Smooth muscle cell (in vitro differentiated cells): ENCODE measurements around the gene DLGAP4. TPM values are rescaled to one million over a fixed set of nuclear protein-coding genes. Genes with fewer than 3 reads are reported as not detected.

ENCODE experiments used
- DNase-seq: peaks from one replicate; lab custom pipeline; 2025; ENCODE audit not compliant: unreplicated experiment; lab: John Stamatoyannopoulos, UW
- H2AFZ ChIP-seq: fragments of 200-600 bp; sonication (generic); 2 replicates; pipeline ENCODE4 v1.6.0; 2016; ENCODE audit warnings: antibody characterized with exemption, low read depth, mild to moderate bottlenecking
- H3F3A ChIP-seq: fragments of 200-600 bp; sonication (generic); 2 replicates; pipeline ENCODE4 v1.6.0; 2017; ENCODE audit warnings: antibody characterized with exemption, low read depth
- H3K27ac ChIP-seq: fragments of 200-600 bp; sonication (generic); 2 replicates; pipeline ENCODE4 v1.5.1; 2016; ENCODE audit warnings: low read depth, mild to moderate bottlenecking
- H3K27me3 ChIP-seq: fragments of 200-600 bp; sonication (generic); 2 replicates; pipeline ENCODE4 v1.6.1; 2016; ENCODE audit warnings: low read depth, mild to moderate bottlenecking
- H3K36me3 ChIP-seq: fragments of 200-600 bp; sonication (generic); 2 replicates; pipeline ENCODE4 v1.5.1; 2016; ENCODE audit warnings: low read depth
- H3K4me1 ChIP-seq: fragments of 200-600 bp; sonication (generic); 2 replicates; pipeline ENCODE4 v1.5.1; 2016; ENCODE audit warnings: low read depth
- H3K4me2 ChIP-seq: fragments of 200-600 bp; sonication (generic); 2 replicates; pipeline ENCODE4 v1.6.0; 2016; ENCODE audit warnings: mild to moderate bottlenecking
- H3K4me3 ChIP-seq: fragments of 200-600 bp; sonication (generic); 2 replicates; pipeline ENCODE4 v1.5.1; 2016; ENCODE audit warnings: mild to moderate bottlenecking
- H3K79me2 ChIP-seq: fragments of 200-600 bp; sonication (generic); 2 replicates; pipeline ENCODE4 v1.6.0; 2016; ENCODE audit warnings: low read depth, mild to moderate bottlenecking
- H3K9ac ChIP-seq: fragments of 200-600 bp; sonication (generic); 2 replicates; pipeline ENCODE4 v1.6.0; 2016; ENCODE audit warnings: low read depth
- H3K9me3 ChIP-seq: fragments of 200-600 bp; sonication (generic); replicated peaks from 2 replicates; pipeline ENCODE4 v1.5.1; 2016; ENCODE audit warnings: low read depth
- H4K20me1 ChIP-seq: fragments of 200-600 bp; sonication (generic); 2 replicates; pipeline ENCODE4 v1.6.0; 2016; ENCODE audit warnings: low read depth
- WGBS: methylation state at CpG from one replicate; pipeline ENCODE4 v1.1.7; 2016; ENCODE audit warnings: low lambda C conversion rate; 5-methylcytosine and 5-hydroxymethylcytosine counted together
- polyA plus RNA-seq: library from polyadenylated mRNA; unstranded; fragments of >200 nt; fragmentation: Nextera tagmentation; extraction: Ambion mirVana; gene quantifications from 2 replicates; pipeline ENCODE4 v1.2.1, GENCODE V29; 2016
- total RNA-seq: library from RNA; depleted of rRNA; stranded (reverse); fragments of >200 nt; gene quantifications from 2 replicates; pipeline ENCODE4 v1.2.3, GENCODE V29; 2014
- TF ChIP-seq, protein P1 (sequence below): fragments of 200-600 bp; sonication (generic); IDR thresholded peaks from 2 replicates; pipeline ENCODE4 v1.5.1; 2017; ENCODE audit warnings: borderline replicate concordance, mild to moderate bottlenecking, antibody characterized with exemption; ENCODE audit not compliant: insufficient read depth, poor library complexity, severe bottlenecking

The DLGAP4 gene
- total and polyA plus RNA-seq, 2 experiments from 2014 or later, result 86.8 to 102 TPM

- Histone ChIP-seq H3K4me2 (no peak overlapping the region), H3K4me3 (no peak overlapping the region), H2AFZ (no peak overlapping the region), H3K9me3 (no peaks in the 10 kb centered on the region), H3K4me1 (no peaks in the 10 kb centered on the region), H3K27ac (no peak overlapping the region), H3K9ac (no peak overlapping the region), H3K36me3 (no peaks in the 10 kb centered on the region), H3K27me3 (peaks cover 33% of the 10 kb centered on the region), H3K79me2 (no peaks in the 10 kb centered on the region), H4K20me1 (no peaks in the 10 kb centered on the region), H3F3A (no peaks in the 10 kb centered on the region)
- no peak for DNase-seq
- WGBS, result 81% methylated on average over 20 of the region's 20 CpGs
- TF ChIP-seq, protein P1, sequence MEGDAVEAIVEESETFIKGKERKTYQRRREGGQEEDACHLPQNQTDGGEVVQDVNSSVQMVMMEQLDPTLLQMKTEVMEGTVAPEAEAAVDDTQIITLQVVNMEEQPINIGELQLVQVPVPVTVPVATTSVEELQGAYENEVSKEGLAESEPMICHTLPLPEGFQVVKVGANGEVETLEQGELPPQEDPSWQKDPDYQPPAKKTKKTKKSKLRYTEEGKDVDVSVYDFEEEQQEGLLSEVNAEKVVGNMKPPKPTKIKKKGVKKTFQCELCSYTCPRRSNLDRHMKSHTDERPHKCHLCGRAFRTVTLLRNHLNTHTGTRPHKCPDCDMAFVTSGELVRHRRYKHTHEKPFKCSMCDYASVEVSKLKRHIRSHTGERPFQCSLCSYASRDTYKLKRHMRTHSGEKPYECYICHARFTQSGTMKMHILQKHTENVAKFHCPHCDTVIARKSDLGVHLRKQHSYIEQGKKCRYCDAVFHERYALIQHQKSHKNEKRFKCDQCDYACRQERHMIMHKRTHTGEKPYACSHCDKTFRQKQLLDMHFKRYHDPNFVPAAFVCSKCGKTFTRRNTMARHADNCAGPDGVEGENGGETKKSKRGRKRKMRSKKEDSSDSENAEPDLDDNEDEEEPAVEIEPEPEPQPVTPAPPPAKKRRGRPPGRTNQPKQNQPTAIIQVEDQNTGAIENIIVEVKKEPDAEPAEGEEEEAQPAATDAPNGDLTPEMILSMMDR, result no peak
Measured at GRCh38 chr20:36334281-36335205, 28.4 kb downstream of the DLGAP4 start.

- Histone ChIP-seq H3K4me1 (no peaks in the 10 kb centered on the region), H3F3A (no peaks in the 10 kb centered on the region), H3K27me3 (peaks cover 33% of the 10 kb centered on the region), H3K9me3 (no peaks in the 10 kb centered on the region), H3K9ac (no peak overlapping the region), H3K4me3 (no peak overlapping the region), H3K79me2 (no peaks in the 10 kb centered on the region), H2AFZ (no peak overlapping the region), H3K4me2 (no peak overlapping the region), H4K20me1 (no peaks in the 10 kb centered on the region), H3K36me3 (no peaks in the 10 kb centered on the region), H3K27ac (no peak overlapping the region)
- no peak for DNase-seq
- TF ChIP-seq, protein P1, result no peak
- WGBS, result 85% methylated on average over 12 of the region's 12 CpGs
Measured at GRCh38 chr20:36335206-36335870, 29.2 kb downstream of the DLGAP4 start.

- Histone ChIP-seq H3K9ac (no peak overlapping the region), H3F3A (no peaks in the 10 kb centered on the region), H3K9me3 (no peaks in the 10 kb centered on the region), H3K27ac (no peak overlapping the region), H3K36me3 (no peaks in the 10 kb centered on the region), H3K27me3 (peaks cover 33% of the 10 kb centered on the region), H3K79me2 (no peaks in the 10 kb centered on the region), H3K4me2 (no peak overlapping the region), H3K4me1 (no peaks in the 10 kb centered on the region), H3K4me3 (no peak overlapping the region), H4K20me1 (no peaks in the 10 kb centered on the region), H2AFZ (no peak overlapping the region)
- no peak for DNase-seq
- WGBS, result 92% methylated on average over 4 of the region's 4 CpGs
- TF ChIP-seq, protein P1, result no peak
Measured at GRCh38 chr20:36336204-36336603, 30.1 kb downstream of the DLGAP4 start.
